ENCODE data around the gene SSH2. TPM values are rescaled to one million over a fixed set of nuclear protein-coding genes. Genes with fewer than 3 reads are reported as not detected.

The SSH2 gene
- polyA plus RNA-seq, 1 of the 3 experiments (the other 2 are of a cell fraction), result 8.8 TPM

DNA sequence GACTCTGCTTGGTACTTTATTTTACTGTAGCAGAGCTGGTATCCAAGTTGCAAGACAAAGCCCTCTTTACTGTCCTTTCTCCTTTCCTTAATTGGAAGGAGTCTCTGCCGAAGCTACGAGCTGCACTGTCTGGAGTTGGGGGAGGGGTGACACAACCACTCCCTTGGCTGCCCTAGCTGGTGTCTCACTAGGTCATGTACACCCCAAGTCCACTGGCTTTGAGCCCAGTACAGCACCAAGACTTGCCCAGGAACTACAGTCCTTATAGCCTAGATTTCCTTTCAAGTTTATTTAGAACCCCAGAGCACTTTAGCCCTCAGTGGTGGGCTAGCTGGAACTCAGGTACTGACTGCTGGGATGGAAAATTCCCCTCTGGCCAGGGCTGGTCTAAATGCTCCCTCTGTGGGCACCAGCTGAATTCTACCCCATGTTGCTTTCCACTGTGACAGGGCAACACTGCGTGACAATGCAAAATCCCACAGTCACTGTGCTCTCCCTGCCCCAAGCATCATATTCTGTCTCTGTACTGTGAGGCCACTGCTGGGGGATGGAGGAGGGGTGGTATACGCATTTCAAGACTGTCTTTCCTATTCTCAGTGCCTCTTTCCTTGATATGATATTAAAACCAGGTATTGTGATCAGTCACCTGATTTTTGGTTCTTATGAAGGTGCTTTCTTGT, 29.8 kb upstream of the SSH2 start:
- Histone ChIP-seq H3K79me2 (ENCODE audit: insufficient read depth) (no peaks in the 10 kb centered on the region), H3F3A (replicated peaks; ENCODE audit: insufficient read depth) (no peaks in the 10 kb centered on the region), H2AFZ (ENCODE audit: low read depth) (no peak overlapping the region), H3K36me3 (replicated peaks in 1 of 2; ENCODE audit: control insufficient read depth in 1 of 2, insufficient read depth in 2 of 2, low read length in 1 of 2) (no peaks in the 10 kb centered on the region), H3K4me3 (ENCODE audit: low read depth in 2 of 2, low read length in 1 of 2) (no peak overlapping the region), H3K27me3 (ENCODE audit: insufficient read depth) (no peaks in the 10 kb centered on the region), H3K4me1 (ENCODE audit: control insufficient read depth in 1 of 2, insufficient read depth in 2 of 2, low read depth in 1 of 2, low read length in 1 of 2) (no peaks in the 10 kb centered on the region), H4K20me1 (ENCODE audit: insufficient read depth) (no peaks in the 10 kb centered on the region), H3K4me2 (no peak overlapping the region), H3K27ac (ENCODE audit: low read depth in 2 of 2, low read length in 1 of 2) (no peak overlapping the region), H3K9me2 (no peaks in the 10 kb centered on the region), H3K9ac (no peak overlapping the region), H3K9me3 (no peaks in the 10 kb centered on the region; the same call in 1 of the 2 replicates)
- TF ChIP-seq, protein P1, sequence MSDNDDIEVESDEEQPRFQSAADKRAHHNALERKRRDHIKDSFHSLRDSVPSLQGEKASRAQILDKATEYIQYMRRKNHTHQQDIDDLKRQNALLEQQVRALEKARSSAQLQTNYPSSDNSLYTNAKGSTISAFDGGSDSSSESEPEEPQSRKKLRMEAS (IDR thresholded peaks at IDR 0.05; ENCODE audit: low read depth), result no peak
- no peak for TF ChIP-seq CTCF (IDR thresholded peaks at IDR 0.05)
- TF ChIP-seq NFIC (IDR thresholded peaks at IDR 0.05; ENCODE audit: borderline replicate concordance), result no peak
- no peak for TF ChIP-seq NRF1 (IDR thresholded peaks at IDR 0.05; ENCODE audit: low read depth, low read length)
- no peak for TF ChIP-seq GATA2 (CRISPR knock-in tag; IDR thresholded peaks at IDR 0.05)
- TF ChIP-seq EP300 (IDR thresholded peaks at IDR 0.05; ENCODE audit: borderline replicate concordance in 1 of 2, low read depth in 1 of 2, low read length in 1 of 2), result no peak
- TF ChIP-seq ELF1 (IDR thresholded peaks at IDR 0.05), result no peak
- TF ChIP-seq FOXJ3 (CRISPR knock-in tag; IDR thresholded peaks at IDR 0.05), result no peak
- TF ChIP-seq TEAD4 (IDR thresholded peaks at IDR 0.05; ENCODE audit: borderline replicate concordance, insufficient read depth), result no peak
- TF ChIP-seq, protein P2, sequence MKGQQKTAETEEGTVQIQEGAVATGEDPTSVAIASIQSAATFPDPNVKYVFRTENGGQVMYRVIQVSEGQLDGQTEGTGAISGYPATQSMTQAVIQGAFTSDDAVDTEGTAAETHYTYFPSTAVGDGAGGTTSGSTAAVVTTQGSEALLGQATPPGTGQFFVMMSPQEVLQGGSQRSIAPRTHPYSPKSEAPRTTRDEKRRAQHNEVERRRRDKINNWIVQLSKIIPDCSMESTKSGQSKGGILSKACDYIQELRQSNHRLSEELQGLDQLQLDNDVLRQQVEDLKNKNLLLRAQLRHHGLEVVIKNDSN (IDR thresholded peaks at IDR 0.05; ENCODE audit: borderline replicate concordance, low read depth), result no peak
- TF ChIP-seq FOSL2 (IDR thresholded peaks at IDR 0.05; ENCODE audit: borderline replicate concordance, low read depth), result no peak
- no peak for TF ChIP-seq SIN3A (IDR thresholded peaks at IDR 0.05; ENCODE audit: borderline replicate concordance, low read depth, low read length)
- no peak for TF ChIP-seq RXRA (IDR thresholded peaks at IDR 0.05; ENCODE audit: borderline replicate concordance, low read depth)
- no peak for TF ChIP-seq ZBTB33 (IDR thresholded peaks at IDR 0.05; ENCODE audit: borderline replicate concordance, low read depth)
- TF ChIP-seq POLR2AphosphoS5 (IDR thresholded peaks at IDR 0.05; ENCODE audit: low read depth, low read length), result no peak
- no peak for TF ChIP-seq GABPA (IDR thresholded peaks at IDR 0.05; ENCODE audit: low read depth)
- no peak for TF ChIP-seq MXI1 (IDR thresholded peaks at IDR 0.05; ENCODE audit: low read depth, low read length)
- no peak for TF ChIP-seq YY1 (IDR thresholded peaks at IDR 0.05; ENCODE audit: low read depth)
- no peak for TF ChIP-seq RFX5 (IDR thresholded peaks at IDR 0.05; ENCODE audit: low read length)
- POLR2A ChIA-PET, result no interaction called here
- CTCF ChIA-PET, result interaction anchor here (0.9 to 1.6 kb wide), 2 partner anchors 29 to 129 kb away, joined by 3 to 5 read pairs; no protein-coding TSS in a partner anchor
- WGBS (ENCODE audit: low lambda C conversion rate), result 83% methylated on average over 3 of the region's 4 CpGs
- DNase-seq, result no peak

Measured in SK-N-SH (cell line).